ENCODE results near the gene CRY1. TPM values are rescaled to one million over a fixed set of nuclear protein-coding genes. Genes with fewer than 3 reads are reported as not detected.

CRY1 gene
- total and polyA plus RNA-seq, 4 experiments from 2014 or later, result 27.6 to 37.3 (median 31.7) TPM

- no peak overlapping the region for H3K27ac Mint-ChIP-seq
- Histone ChIP-seq H3K27ac (ENCODE audit: low read depth, low read length) (no peak overlapping the region), H3K4me3 (ENCODE audit: low read length in 2 of 2) (no peak overlapping the region), H3K36me3 (ENCODE audit: insufficient read depth, low read length) (no peaks in the 10 kb centered on the region), H3K4me1 (ENCODE audit: insufficient read depth, low read length) (no peaks in the 10 kb centered on the region), H3K27me3 (ENCODE audit: insufficient read depth, low read length) (no peaks in the 10 kb centered on the region), H3K9me3 (ENCODE audit: control insufficient read depth in 1 of 2, low read length in 2 of 2) (no peaks in the 10 kb centered on the region)
- no peak for DNase-seq
- H3K36me3 Mint-ChIP-seq, result peaks cover 3% of the 10 kb centered on the region in 2 donors
- H3K4me3 Mint-ChIP-seq, result no peak overlapping the region
- H3K9me3 Mint-ChIP-seq, result peaks cover 2 to 11% (median 4%) of the 10 kb centered on the region in 8 donors
- H3K4me1 Mint-ChIP-seq, result peaks cover 7 to 22% (median 9%) of the 10 kb centered on the region in 4 donors
- intact Hi-C loops (cut with micrococcal nuclease), result loop anchor here (10.0 kb wide), 1 partner anchor 706 kb away; the partner anchor contains the start of gene CKAP4
- CTCF ChIA-PET (ENCODE audit: partially characterized antibody), result no interaction called here
- POLR2A ChIA-PET (ENCODE audit: partially characterized antibody), result no interaction called here
- H3K27me3 Mint-ChIP-seq, result no peaks in the 10 kb centered on the region
Measured at GRCh38 chr12:106950591-106950990, 142.8 kb downstream of the CRY1 start.

DNA sequence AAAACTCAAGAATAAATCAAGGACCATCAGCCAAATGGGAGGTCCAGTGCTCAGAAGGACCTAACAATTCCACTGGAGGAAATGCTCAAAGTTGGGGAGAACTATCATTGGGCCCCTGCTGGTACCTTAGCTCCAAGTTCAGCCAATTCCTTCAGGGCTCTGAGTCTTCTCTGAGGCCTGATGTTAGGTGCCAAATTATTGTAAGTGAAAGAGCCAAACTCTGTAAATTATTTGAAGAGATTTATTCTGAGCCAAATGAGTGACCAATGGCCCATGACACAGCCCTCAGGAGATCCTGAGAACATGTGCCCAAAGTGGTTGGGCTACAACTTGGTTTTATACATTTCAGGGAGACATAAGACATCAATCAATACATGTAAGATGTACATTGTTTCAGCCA lies 145.9 kb downstream of the CRY1 start:
- Mint-ChIP-seq H3K4me3 (no peak overlapping the region), H3K27me3 (no peaks in the 10 kb centered on the region), H3K27ac (no peak overlapping the region), H3K36me3 (peaks cover 1 to 3% of the 10 kb centered on the region in 2 donors), H3K9me3 (peaks cover 2 to 11% (median 6%) of the 10 kb centered on the region in 8 donors), H3K4me1 (peaks cover 0 to 8% (median 3%) of the 10 kb centered on the region in 4 donors)
- Histone ChIP-seq H3K27me3 (ENCODE audit: insufficient read depth, low read length) (no peaks in the 10 kb centered on the region), H3K36me3 (ENCODE audit: insufficient read depth, low read length) (no peaks in the 10 kb centered on the region), H3K4me3 (ENCODE audit: low read length in 2 of 2) (no peak overlapping the region), H3K4me1 (ENCODE audit: insufficient read depth, low read length) (no peaks in the 10 kb centered on the region), H3K27ac (ENCODE audit: low read depth, low read length) (no peak overlapping the region), H3K9me3 (ENCODE audit: control insufficient read depth in 1 of 2, low read length in 2 of 2) (no peaks in the 10 kb centered on the region)
- no peak for DNase-seq
- POLR2A ChIA-PET (ENCODE audit: partially characterized antibody), result interaction anchor here (1.3 kb wide), 1 partner anchor 9 kb away, joined by 4 read pairs; the partner anchor contains the start of gene TMEM263
- intact Hi-C loops (cut with micrococcal nuclease), result no loop called here
- CTCF ChIA-PET (ENCODE audit: partially characterized antibody), result no interaction called here

- no peak overlapping the region for H3K4me3 Mint-ChIP-seq
- H3K36me3 Mint-ChIP-seq, result peaks cover 1 to 3% of the 10 kb centered on the region in 2 donors
- no peaks in the 10 kb centered on the region for H3K9me3 ChIP-seq (ENCODE audit: control insufficient read depth in 1 of 2, low read length in 2 of 2)
- no peak for DNase-seq
- no peaks in the 10 kb centered on the region for H3K27me3 ChIP-seq (ENCODE audit: insufficient read depth, low read length)
- H3K27ac Mint-ChIP-seq, result no peak overlapping the region
- no peaks in the 10 kb centered on the region for H3K27me3 Mint-ChIP-seq
- intact Hi-C loops (cut with micrococcal nuclease), result no loop called here
- H3K27ac ChIP-seq (ENCODE audit: low read depth, low read length), result no peak overlapping the region
- no peaks in the 10 kb centered on the region for H3K4me1 Mint-ChIP-seq
- no peaks in the 10 kb centered on the region for H3K36me3 ChIP-seq (ENCODE audit: insufficient read depth, low read length)
- POLR2A ChIA-PET (ENCODE audit: partially characterized antibody), result no interaction called here
- no peaks in the 10 kb centered on the region for H3K4me1 ChIP-seq (ENCODE audit: insufficient read depth, low read length)
- CTCF ChIA-PET (ENCODE audit: partially characterized antibody), result interaction anchor here (1.3 to 1.4 kb wide), 2 partner anchors 10 to 26 kb away, joined by 3 to 4 read pairs; partner anchors contain the start of gene TMEM263
- no peak overlapping the region for H3K4me3 ChIP-seq (ENCODE audit: low read length in 2 of 2)
- H3K9me3 Mint-ChIP-seq, result peaks cover 2 to 11% (median 6%) of the 10 kb centered on the region in 8 donors
Measured at GRCh38 chr12:106945261-106945851, 148.0 kb downstream of the CRY1 start.

GRCh38 chr12:106942775-106943174 lies 150.6 kb downstream of the CRY1 start:
- peaks cover 0 to 1% of the 10 kb centered on the region in 2 donors for H3K36me3 Mint-ChIP-seq
- intact Hi-C loops (cut with micrococcal nuclease), result no loop called here
- CTCF ChIA-PET (ENCODE audit: partially characterized antibody), result interaction anchor here (1.2 kb wide), 1 partner anchor 8 kb away, joined by 3 read pairs; no protein-coding TSS in a partner anchor
- Histone ChIP-seq H3K4me3 (ENCODE audit: low read length in 2 of 2) (no peak overlapping the region), H3K36me3 (ENCODE audit: insufficient read depth, low read length) (no peaks in the 10 kb centered on the region), H3K27ac (ENCODE audit: low read depth, low read length) (no peak overlapping the region), H3K4me1 (ENCODE audit: insufficient read depth, low read length) (no peaks in the 10 kb centered on the region), H3K9me3 (ENCODE audit: control insufficient read depth in 1 of 2, low read length in 2 of 2) (no peaks in the 10 kb centered on the region), H3K27me3 (ENCODE audit: insufficient read depth, low read length) (no peaks in the 10 kb centered on the region)
- POLR2A ChIA-PET (ENCODE audit: partially characterized antibody), result no interaction called here
- no peaks in the 10 kb centered on the region for H3K27me3 Mint-ChIP-seq
- H3K4me3 Mint-ChIP-seq, result no peak overlapping the region
- H3K4me1 Mint-ChIP-seq, result no peaks in the 10 kb centered on the region
- H3K27ac Mint-ChIP-seq, result no peak overlapping the region
- DNase-seq, result no peak
- peaks cover 0 to 4% (median 0%) of the 10 kb centered on the region in 8 donors for H3K9me3 Mint-ChIP-seq

- Histone ChIP-seq H3K27ac (ENCODE audit: low read depth, low read length) (no peak overlapping the region), H3K9me3 (ENCODE audit: control insufficient read depth in 1 of 2, low read length in 2 of 2) (no peaks in the 10 kb centered on the region), H3K36me3 (ENCODE audit: insufficient read depth, low read length) (no peaks in the 10 kb centered on the region), H3K4me1 (ENCODE audit: insufficient read depth, low read length) (no peaks in the 10 kb centered on the region), H3K27me3 (ENCODE audit: insufficient read depth, low read length) (no peaks in the 10 kb centered on the region), H3K4me3 (ENCODE audit: low read length in 2 of 2) (no peak overlapping the region)
- Mint-ChIP-seq H3K4me3 (no peak overlapping the region), H3K27ac (no peak overlapping the region), H3K9me3 (peaks cover 0 to 4% (median 0%) of the 10 kb centered on the region in 8 donors), H3K36me3 (peaks cover 0 to 1% of the 10 kb centered on the region in 2 donors), H3K27me3 (no peaks in the 10 kb centered on the region), H3K4me1 (no peaks in the 10 kb centered on the region)
- intact Hi-C loops (cut with micrococcal nuclease), result no loop called here
- no peak for DNase-seq
- POLR2A ChIA-PET (ENCODE audit: partially characterized antibody), result no interaction called here
- CTCF ChIA-PET (ENCODE audit: partially characterized antibody), result no interaction called here
Measured at GRCh38 chr12:106941481-106942156, 151.7 kb downstream of the CRY1 start.

Other genes with a start within 250 kb of the CRY1 start
- gene TMEM263, start 137.6 kb downstream of the CRY1 start, total RNA-seq, result 10 to 100 TPM; 31.2 to 32.9 TPM
- gene TMEM263, start 137.6 kb downstream of the CRY1 start, polyA plus RNA-seq, result 10 to 100 TPM; 28.4 to 30.1 TPM
- gene MTERF2, start 106.4 kb downstream of the CRY1 start, total RNA-seq, result 10 to 100 TPM; 12.0 TPM
- gene MTERF2, start 106.4 kb downstream of the CRY1 start, polyA plus RNA-seq, result 1 to 10 TPM; 5.6 to 8.5 TPM